HG03521 (cell line): ENCODE measurements around the gene ARHGEF18.

Experiments used
- ATAC-seq: cut with Tn5 transposase; IDR thresholded peaks from one replicate; pipeline ENCODE4 v1.9.1; 2021; ENCODE audit warnings: mild to moderate bottlenecking, moderate library complexity; ENCODE audit not compliant: unreplicated experiment

ARHGEF18 gene

GRCh38 chr19:7381073-7381390, 32.3 kb downstream of the ARHGEF18 start:
- ATAC-seq = no peak

- no peak for ATAC-seq
Observed at GRCh38 chr19:7382694-7383093, 34.0 kb downstream of the ARHGEF18 start.

GRCh38 chr19:7383284-7383683, 34.5 kb downstream of the ARHGEF18 start:
- no peak for ATAC-seq

- no peak for ATAC-seq
Observed at GRCh38 chr19:7385062-7385461, 36.3 kb downstream of the ARHGEF18 start.

GRCh38 chr19:7386308-7386707, 37.6 kb downstream of the ARHGEF18 start:
- no peak for ATAC-seq

- ATAC-seq = no peak
Observed at GRCh38 chr19:7386769-7387168, 38.0 kb downstream of the ARHGEF18 start.

- ATAC-seq = no peak
Observed at GRCh38 chr19:7391218-7391670, 42.5 kb downstream of the ARHGEF18 start.

- no peak for ATAC-seq
Observed at GRCh38 chr19:7393459-7393858, 44.7 kb downstream of the ARHGEF18 start.

GRCh38 chr19:7393939-7394730, 45.4 kb downstream of the ARHGEF18 start:
- ATAC-seq = no peak

GRCh38 chr19:7394731-7395359, 46.1 kb downstream of the ARHGEF18 start:
- ATAC-seq = peak; percentile 77

- ATAC-seq = peak; percentile 13
Observed at GRCh38 chr19:7395360-7396066, 46.8 kb downstream of the ARHGEF18 start.

- no peak for ATAC-seq
Observed at GRCh38 chr19:7397687-7398086, 49.0 kb downstream of the ARHGEF18 start.
